Measurements from ENCODE around the gene SFTPA2. TPM values are rescaled to one million over a fixed set of nuclear protein-coding genes. Genes with fewer than 3 reads are reported as not detected.
"Not testable (repeated sequence)": the region's sequence is repeated elsewhere in the genome, so short reads cannot be mapped to it uniquely, and the experiment has no call there.

The SFTPA2 gene
- total RNA-seq, 1 experiment from 2014 or later: not detected

DNA sequence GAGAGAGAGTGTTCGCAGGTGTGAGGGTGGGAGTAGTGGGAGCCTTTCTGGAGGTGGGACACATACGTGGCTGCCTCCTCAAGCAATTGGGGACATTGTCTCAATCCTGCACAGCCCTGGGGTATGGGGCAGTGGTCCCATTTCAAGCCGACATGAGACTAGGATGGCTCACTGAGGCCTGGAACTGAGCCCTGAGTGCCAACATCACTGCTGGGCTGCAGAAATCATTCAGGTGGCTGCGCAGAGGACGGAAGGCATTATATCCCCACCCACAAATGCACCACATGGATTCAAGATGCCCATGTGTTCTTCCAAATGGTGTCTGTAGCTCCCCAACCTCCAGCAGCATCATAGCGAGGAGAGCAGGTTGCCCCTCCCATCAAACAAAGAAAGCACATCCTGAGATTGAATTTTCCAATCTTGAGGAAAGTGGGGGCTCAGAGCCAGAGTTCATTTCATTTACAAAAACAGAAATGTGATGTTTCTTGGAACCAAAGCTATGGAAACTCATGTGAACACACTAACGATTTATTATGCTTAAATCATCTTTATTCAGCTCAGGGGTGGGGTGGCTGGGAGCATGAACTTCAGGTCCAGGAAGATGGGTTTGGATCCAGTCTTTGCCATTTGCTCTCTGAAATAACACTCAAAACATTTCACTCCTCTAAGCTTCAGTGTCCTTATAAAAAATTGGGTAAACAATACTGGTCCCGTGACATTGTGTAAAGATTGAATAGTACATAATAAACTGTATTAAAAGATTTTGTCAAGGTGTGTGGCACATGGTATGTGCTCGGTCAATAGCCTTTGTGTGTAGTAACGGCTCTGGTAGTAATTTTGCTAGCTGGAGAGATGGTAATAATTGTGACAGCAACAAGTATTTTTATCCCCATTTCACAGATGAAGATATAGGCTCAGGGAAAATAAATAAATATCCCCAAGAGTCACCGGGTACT is 4.6 kb downstream of the SFTPA2 start:
- no peak overlapping the region for H3K4me3 Mint-ChIP-seq (ENCODE audit: unreplicated experiment)
- TF ChIP-seq, protein P1, sequence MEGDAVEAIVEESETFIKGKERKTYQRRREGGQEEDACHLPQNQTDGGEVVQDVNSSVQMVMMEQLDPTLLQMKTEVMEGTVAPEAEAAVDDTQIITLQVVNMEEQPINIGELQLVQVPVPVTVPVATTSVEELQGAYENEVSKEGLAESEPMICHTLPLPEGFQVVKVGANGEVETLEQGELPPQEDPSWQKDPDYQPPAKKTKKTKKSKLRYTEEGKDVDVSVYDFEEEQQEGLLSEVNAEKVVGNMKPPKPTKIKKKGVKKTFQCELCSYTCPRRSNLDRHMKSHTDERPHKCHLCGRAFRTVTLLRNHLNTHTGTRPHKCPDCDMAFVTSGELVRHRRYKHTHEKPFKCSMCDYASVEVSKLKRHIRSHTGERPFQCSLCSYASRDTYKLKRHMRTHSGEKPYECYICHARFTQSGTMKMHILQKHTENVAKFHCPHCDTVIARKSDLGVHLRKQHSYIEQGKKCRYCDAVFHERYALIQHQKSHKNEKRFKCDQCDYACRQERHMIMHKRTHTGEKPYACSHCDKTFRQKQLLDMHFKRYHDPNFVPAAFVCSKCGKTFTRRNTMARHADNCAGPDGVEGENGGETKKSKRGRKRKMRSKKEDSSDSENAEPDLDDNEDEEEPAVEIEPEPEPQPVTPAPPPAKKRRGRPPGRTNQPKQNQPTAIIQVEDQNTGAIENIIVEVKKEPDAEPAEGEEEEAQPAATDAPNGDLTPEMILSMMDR (IDR thresholded peaks at IDR 0.05; ENCODE audit: unreplicated experiment): no peak
- no peaks in the 10 kb centered on the region for H3K36me3 Mint-ChIP-seq (ENCODE audit: insufficient read depth, unreplicated experiment)
- no peaks in the 10 kb centered on the region for H3K4me1 Mint-ChIP-seq (ENCODE audit: insufficient read depth, unreplicated experiment)
- POLR2A ChIA-PET: no interaction called here
- no peak overlapping the region for H3K27ac Mint-ChIP-seq (ENCODE audit: low read depth, unreplicated experiment)
- no TSS peak for BruUV-seq (replicated peaks)
- H3K27me3 Mint-ChIP-seq (ENCODE audit: insufficient read depth, unreplicated experiment): peaks cover 37% of the 10 kb centered on the region
- DNase-seq (ENCODE audit: unreplicated experiment): no peak
- intact Hi-C loops (cut with micrococcal nuclease): no loop called here
- H3K9me3 Mint-ChIP-seq (ENCODE audit: unreplicated experiment): no peaks in the 10 kb centered on the region
- CTCF ChIA-PET: interaction anchor here (0.6 to 0.7 kb wide), 2 partner anchors 29 to 504 kb away, joined by 3 read pairs; no protein-coding TSS in a partner anchor

DNA sequence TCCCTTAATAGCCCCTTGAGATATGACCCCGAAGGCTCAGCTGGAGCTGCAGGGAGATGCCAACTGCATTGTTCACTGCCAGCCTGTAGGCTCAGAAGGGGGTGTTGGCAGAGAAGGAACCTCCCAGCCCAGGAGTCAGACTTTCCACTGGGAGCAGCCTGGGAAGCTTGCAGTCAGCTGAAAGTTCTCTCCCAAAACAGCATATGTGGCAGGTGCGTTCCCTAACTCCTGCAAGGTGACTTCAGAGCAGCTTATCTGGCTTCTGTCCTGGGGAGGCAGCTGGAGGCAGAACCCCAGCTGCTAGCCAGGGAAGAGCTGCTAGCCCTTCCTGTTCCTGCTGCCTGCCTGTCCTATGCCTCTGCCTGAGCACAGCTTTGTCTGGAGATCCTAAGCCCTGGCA is 8.1 kb downstream of the SFTPA2 start:
- Mint-ChIP-seq H3K9me3 (ENCODE audit: unreplicated experiment) (no peaks in the 10 kb centered on the region), H3K27me3 (ENCODE audit: insufficient read depth, unreplicated experiment) (peaks cover 51% of the 10 kb centered on the region), H3K4me3 (ENCODE audit: unreplicated experiment) (no peak overlapping the region), H3K4me1 (ENCODE audit: insufficient read depth, unreplicated experiment) (no peaks in the 10 kb centered on the region), H3K27ac (ENCODE audit: low read depth, unreplicated experiment) (no peak overlapping the region), H3K36me3 (ENCODE audit: insufficient read depth, unreplicated experiment) (no peaks in the 10 kb centered on the region)
- no peak for DNase-seq (ENCODE audit: unreplicated experiment)
- TF ChIP-seq, protein P1 (IDR thresholded peaks at IDR 0.05; ENCODE audit: unreplicated experiment): no peak
- BruUV-seq (replicated peaks): no TSS peak
- POLR2A ChIA-PET: no interaction called here
- intact Hi-C loops (cut with micrococcal nuclease): no loop called here
- CTCF ChIA-PET: interaction anchor here (0.5 to 1.5 kb wide), 4 partner anchors 10 to 496 kb away, joined by 3 to 6 read pairs (median 4); no protein-coding TSS in a partner anchor

DNA sequence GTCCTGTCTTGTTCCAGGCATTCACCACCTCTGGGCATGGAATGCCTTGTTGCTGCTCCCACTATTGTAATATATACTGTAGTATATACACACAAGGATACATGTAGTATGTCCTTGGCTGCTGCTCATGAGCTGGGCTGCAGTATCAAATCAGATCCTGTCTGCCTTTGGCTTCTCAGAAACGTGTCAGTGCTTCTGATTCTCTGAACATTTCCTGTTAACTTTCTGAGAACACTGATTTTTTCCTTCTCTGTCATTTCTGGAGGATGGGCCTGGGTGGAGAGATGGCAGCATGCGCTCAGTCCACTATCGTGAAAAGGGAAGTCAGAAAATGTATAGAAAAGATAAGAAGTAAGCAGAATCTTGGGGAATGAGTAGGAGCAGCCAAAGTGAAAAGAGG is 12.2 kb downstream of the SFTPA2 start:
- no peaks in the 10 kb centered on the region for H3K36me3 Mint-ChIP-seq (ENCODE audit: insufficient read depth, unreplicated experiment)
- no peak overlapping the region for H3K4me3 Mint-ChIP-seq (ENCODE audit: unreplicated experiment)
- DNase-seq (ENCODE audit: unreplicated experiment): no peak
- no TSS peak for BruUV-seq (replicated peaks)
- no peak overlapping the region for H3K27ac Mint-ChIP-seq (ENCODE audit: low read depth, unreplicated experiment)
- peaks cover 84% of the 10 kb centered on the region for H3K27me3 Mint-ChIP-seq (ENCODE audit: insufficient read depth, unreplicated experiment)
- TF ChIP-seq, protein P1 (IDR thresholded peaks at IDR 0.05; ENCODE audit: unreplicated experiment): no peak
- intact Hi-C loops (cut with micrococcal nuclease): no loop called here
- ChIA-PET POLR2A (no interaction called here), CTCF (interaction anchor here (1.2 kb wide), 1 partner anchor 15 kb away, joined by 4 read pairs; no protein-coding TSS in a partner anchor)
- H3K4me1 Mint-ChIP-seq (ENCODE audit: insufficient read depth, unreplicated experiment): no peaks in the 10 kb centered on the region
- no peaks in the 10 kb centered on the region for H3K9me3 Mint-ChIP-seq (ENCODE audit: unreplicated experiment)

DNA sequence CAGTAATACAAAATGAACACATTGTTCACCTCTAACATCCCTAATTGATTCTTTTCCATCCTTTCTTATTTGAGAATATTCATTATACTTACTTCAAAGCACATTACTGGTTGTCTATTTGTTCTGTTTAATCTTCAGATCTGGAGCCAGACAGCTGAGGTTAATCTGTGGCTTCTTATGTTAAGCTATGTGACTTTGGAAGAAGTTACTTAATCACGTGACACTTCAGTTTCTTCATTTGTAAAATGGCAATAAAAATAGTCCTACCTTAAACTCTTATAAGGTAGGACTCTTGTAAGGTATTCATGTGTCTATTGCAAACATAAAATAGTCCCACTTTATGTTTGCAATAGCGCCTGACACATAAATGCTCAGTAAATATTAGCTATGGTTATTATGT is 13.1 kb downstream of the SFTPA2 start:
- H3K9me3 Mint-ChIP-seq (ENCODE audit: unreplicated experiment); BruUV-seq (replicated peaks); POLR2A ChIA-PET; H3K36me3 Mint-ChIP-seq (ENCODE audit: insufficient read depth, unreplicated experiment); H3K4me1 Mint-ChIP-seq (ENCODE audit: insufficient read depth, unreplicated experiment); H3K4me3 Mint-ChIP-seq (ENCODE audit: unreplicated experiment); H3K27ac Mint-ChIP-seq (ENCODE audit: low read depth, unreplicated experiment); intact Hi-C loops (cut with micrococcal nuclease); DNase-seq (ENCODE audit: unreplicated experiment): not testable (repeated sequence)
- H3K27me3 Mint-ChIP-seq (ENCODE audit: insufficient read depth, unreplicated experiment): peaks cover 79% of the 10 kb centered on the region
- CTCF ChIA-PET: interaction anchor here (1.2 kb wide), 1 partner anchor 16 kb away, joined by 4 read pairs; no protein-coding TSS in a partner anchor

DNA sequence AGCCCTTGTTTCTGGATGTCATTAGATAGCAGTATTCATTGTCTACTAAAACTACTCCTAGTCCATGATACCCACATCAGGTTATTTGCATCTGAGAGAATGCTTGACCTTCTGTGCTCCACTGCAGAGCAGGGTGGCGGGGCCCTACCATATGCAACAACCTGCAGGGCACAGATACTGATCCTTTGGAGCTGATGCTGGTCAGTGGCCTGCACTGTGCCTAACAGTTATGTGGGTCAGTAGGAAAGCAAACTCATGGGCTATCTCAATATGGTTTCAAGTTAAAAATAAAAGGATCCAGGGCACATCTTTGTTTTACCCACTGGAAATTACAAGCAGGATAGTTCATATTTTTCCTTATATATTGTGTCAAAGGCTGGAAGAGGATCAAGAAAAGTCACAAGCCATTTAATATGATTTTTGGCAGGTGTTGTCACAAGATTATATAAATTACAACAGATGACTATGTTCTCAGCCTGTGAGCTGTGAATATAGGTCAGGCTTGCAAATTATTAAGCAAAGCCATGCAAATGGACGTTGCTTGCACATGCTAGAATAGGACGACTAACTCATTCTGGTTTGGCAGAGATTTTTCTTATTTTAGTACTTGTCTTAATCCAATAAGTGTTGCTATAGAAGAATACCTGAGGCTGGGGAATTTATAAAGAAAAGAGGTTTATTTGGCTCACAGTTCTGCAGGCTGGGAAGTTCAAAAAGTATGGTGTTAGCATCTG is 15.1 kb downstream of the SFTPA2 start:
- H3K27ac Mint-ChIP-seq (ENCODE audit: low read depth, unreplicated experiment); H3K9me3 Mint-ChIP-seq (ENCODE audit: unreplicated experiment); BruUV-seq (replicated peaks); H3K4me3 Mint-ChIP-seq (ENCODE audit: unreplicated experiment); POLR2A ChIA-PET; intact Hi-C loops (cut with micrococcal nuclease); CTCF ChIA-PET; DNase-seq (ENCODE audit: unreplicated experiment); H3K4me1 Mint-ChIP-seq (ENCODE audit: insufficient read depth, unreplicated experiment); H3K36me3 Mint-ChIP-seq (ENCODE audit: insufficient read depth, unreplicated experiment): not testable (repeated sequence)
- H3K27me3 Mint-ChIP-seq (ENCODE audit: insufficient read depth, unreplicated experiment): peaks cover 59% of the 10 kb centered on the region

DNA sequence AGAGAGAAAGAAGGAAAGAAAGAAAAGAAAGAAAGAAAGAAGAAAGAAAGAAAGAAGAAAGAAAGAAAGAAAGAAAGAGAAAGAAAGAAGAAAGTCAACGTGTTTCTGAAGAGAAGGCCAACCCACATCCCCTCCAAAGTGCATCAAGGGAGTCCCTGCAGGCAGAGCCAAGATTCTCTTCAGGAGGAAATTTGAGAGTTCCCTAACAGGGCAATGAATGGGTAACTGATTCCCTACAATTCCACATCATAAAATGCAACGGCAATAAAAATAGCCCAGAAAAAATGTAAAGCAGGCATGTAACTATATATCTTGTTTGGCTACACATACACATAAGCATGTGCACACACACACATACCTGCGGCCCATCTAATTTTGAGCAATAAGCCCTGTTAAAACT is 15.8 kb downstream of the SFTPA2 start:
- H3K27me3 Mint-ChIP-seq (ENCODE audit: insufficient read depth, unreplicated experiment): peaks cover 55% of the 10 kb centered on the region
- POLR2A ChIA-PET; H3K9me3 Mint-ChIP-seq (ENCODE audit: unreplicated experiment); CTCF ChIA-PET; DNase-seq (ENCODE audit: unreplicated experiment); H3K4me1 Mint-ChIP-seq (ENCODE audit: insufficient read depth, unreplicated experiment); H3K36me3 Mint-ChIP-seq (ENCODE audit: insufficient read depth, unreplicated experiment); intact Hi-C loops (cut with micrococcal nuclease); BruUV-seq (replicated peaks); H3K27ac Mint-ChIP-seq (ENCODE audit: low read depth, unreplicated experiment); H3K4me3 Mint-ChIP-seq (ENCODE audit: unreplicated experiment): not testable (repeated sequence)

All from MCF 10A (cell line).